Mucosa of rectum (tissue), 2 donors: ENCODE results near the gene UGT1A10.

Source experiments
- H3K27ac ChIP-seq, 2 donors: one replicate each; pipeline ENCODE4 v1.7.0; 2013; ENCODE audit warnings: inconsistent platforms in 2 of 2, low read depth in 2 of 2, low read length in 2 of 2
- H3K27me3 ChIP-seq, 2 donors: one replicate each; pipeline ENCODE4 v1.7.0; 2013; ENCODE audit warnings: low read length in 2 of 2; ENCODE audit not compliant: control insufficient read depth in 2 of 2, insufficient read depth in 2 of 2
- H3K36me3 ChIP-seq, 2 donors: one replicate each; pipeline ENCODE4 v1.7.0; 2013; ENCODE audit warnings: low read length in 2 of 2; ENCODE audit not compliant: control insufficient read depth in 2 of 2, insufficient read depth in 2 of 2
- H3K4me1 ChIP-seq, 2 donors: one replicate each; pipeline ENCODE4 v1.7.0; 2013; ENCODE audit warnings: low read length in 2 of 2, mild to moderate bottlenecking in 1 of 2; ENCODE audit not compliant: control insufficient read depth in 2 of 2, insufficient read depth in 2 of 2
- H3K4me3 ChIP-seq, 2 donors: one replicate each; pipeline ENCODE4 v1.7.0; 2013; ENCODE audit warnings: low read length in 2 of 2
- H3K9ac ChIP-seq, 2 donors: one replicate each; pipeline ENCODE4 v1.7.0; 2013; ENCODE audit warnings: low read length in 2 of 2, low read depth in 1 of 2, mild to moderate bottlenecking in 1 of 2
- H3K9me3 ChIP-seq, 2 donors: one replicate each; pipeline ENCODE4 v1.7.0; 2013; ENCODE audit warnings: low read length in 2 of 2; ENCODE audit not compliant: control insufficient read depth in 2 of 2
- donor health status: healthy.
- donor health status: Normal muscosa, but diverticular disease.

Gene UGT1A10

GRCh38 chr2:233818639-233819621 lies 182.7 kb downstream of the UGT1A10 start:
- no peaks in the 10 kb centered on the region for H3K36me3 ChIP-seq
- no peak overlapping the region for H3K27ac ChIP-seq
- H3K9ac ChIP-seq, result no peak overlapping the region
- no peaks in the 10 kb centered on the region for H3K4me1 ChIP-seq
- no peaks in the 10 kb centered on the region for H3K9me3 ChIP-seq
- no peak overlapping the region for H3K4me3 ChIP-seq
- no peaks in the 10 kb centered on the region for H3K27me3 ChIP-seq

GRCh38 chr2:233819884-233820773 lies 183.9 kb downstream of the UGT1A10 start:
- Histone ChIP-seq H3K9me3 (no peaks in the 10 kb centered on the region), H3K27ac (no peak overlapping the region), H3K4me3 (no peak overlapping the region), H3K9ac (no peak overlapping the region), H3K36me3 (no peaks in the 10 kb centered on the region), H3K4me1 (no peaks in the 10 kb centered on the region), H3K27me3 (no peaks in the 10 kb centered on the region)

GRCh38 chr2:233820774-233821105 lies 184.5 kb downstream of the UGT1A10 start:
- no peaks in the 10 kb centered on the region for H3K27me3 ChIP-seq
- H3K4me3 ChIP-seq, result no peak overlapping the region
- no peak overlapping the region for H3K9ac ChIP-seq
- no peak overlapping the region for H3K27ac ChIP-seq
- H3K36me3 ChIP-seq, result no peaks in the 10 kb centered on the region
- H3K4me1 ChIP-seq, result no peaks in the 10 kb centered on the region
- H3K9me3 ChIP-seq, result no peaks in the 10 kb centered on the region

- no peaks in the 10 kb centered on the region for H3K27me3 ChIP-seq
- no peaks in the 10 kb centered on the region for H3K4me1 ChIP-seq
- H3K9ac ChIP-seq, result no peak overlapping the region
- H3K36me3 ChIP-seq, result no peaks in the 10 kb centered on the region
- no peak overlapping the region for H3K4me3 ChIP-seq
- H3K27ac ChIP-seq, result no peak overlapping the region
- no peaks in the 10 kb centered on the region for H3K9me3 ChIP-seq
Measured at GRCh38 chr2:233821196-233821595, 184.9 kb downstream of the UGT1A10 start.

GRCh38 chr2:233821709-233822100 lies 185.5 kb downstream of the UGT1A10 start:
- Histone ChIP-seq H3K9ac (no peak overlapping the region), H3K36me3 (no peaks in the 10 kb centered on the region), H3K4me1 (no peaks in the 10 kb centered on the region), H3K27me3 (no peaks in the 10 kb centered on the region), H3K4me3 (no peak overlapping the region), H3K9me3 (no peaks in the 10 kb centered on the region), H3K27ac (no peak overlapping the region)

GRCh38 chr2:233822101-233822771 lies 186.0 kb downstream of the UGT1A10 start:
- no peak overlapping the region for H3K27ac ChIP-seq

More at GRCh38 chr2:233822101-233822771, 186.0 kb downstream of the UGT1A10 start:
- Histone ChIP-seq H3K36me3 (no peaks in the 10 kb centered on the region), H3K4me1 (no peaks in the 10 kb centered on the region), H3K27me3 (no peaks in the 10 kb centered on the region), H3K9ac (no peak overlapping the region), H3K9me3 (no peaks in the 10 kb centered on the region), H3K4me3 (no peak overlapping the region)
